Neuronal stem cell (in vitro differentiated cells): ENCODE measurements around the gene MARCHF3.

Experiments
- DNase-seq: peaks from one replicate; pipeline ENCODE4 v3.0.0-alpha.2; 2013; ENCODE audit warnings: low spot score
- H2AFZ ChIP-seq: one replicate; pipeline ENCODE4 v1.6.1; 2013; ENCODE audit warnings: mild to moderate bottlenecking, low read length, inconsistent platforms
- H2AK5ac ChIP-seq: 2 replicates; pipeline ENCODE4 v1.6.1; 2013; ENCODE audit warnings: low read depth, mild to moderate bottlenecking, inconsistent platforms, low read length, moderate library complexity, mixed read lengths
- H2BK120ac ChIP-seq: 2 replicates; pipeline ENCODE4 v1.6.1; 2013; ENCODE audit warnings: low read depth, mild to moderate bottlenecking, inconsistent platforms, low read length, moderate library complexity, mixed read lengths
- H2BK12ac ChIP-seq: one replicate; pipeline ENCODE4 v1.6.1; 2013; ENCODE audit warnings: low read length, inconsistent platforms
- H2BK15ac ChIP-seq: 2 replicates; pipeline ENCODE4 v1.6.1; 2013; ENCODE audit warnings: mild to moderate bottlenecking, low read length, inconsistent platforms, mixed read lengths
- H2BK5ac ChIP-seq: one replicate; pipeline ENCODE4 v1.6.1; 2013; ENCODE audit warnings: inconsistent platforms, mild to moderate bottlenecking, low read length, moderate library complexity
- H3K14ac ChIP-seq: one replicate; pipeline ENCODE4 v1.6.1; 2013; ENCODE audit warnings: low read length, inconsistent platforms
- H3K18ac ChIP-seq: 2 replicates; pipeline ENCODE4 v1.6.1; 2013; ENCODE audit warnings: low read length, inconsistent platforms
- H3K23ac ChIP-seq: 2 replicates; pipeline ENCODE4 v1.6.1; 2013; ENCODE audit warnings: low read depth, mild to moderate bottlenecking, mixed read lengths, low read length, inconsistent platforms; ENCODE audit not compliant: poor library complexity
- H3K27ac ChIP-seq: replicated peaks from 3 replicates; pipeline ENCODE4 v1.5.1; 2013; ENCODE audit warnings: low read length, inconsistent platforms
- H3K27me3 ChIP-seq, 3 experiments: 2 replicates each; pipeline ENCODE4 v1.6.1; 2013; ENCODE audit warnings: low read length in 3 of 3, mild to moderate bottlenecking in 2 of 3, inconsistent platforms in 1 of 3, low read depth in 1 of 3, mixed read lengths in 1 of 3, moderate library complexity in 1 of 3; ENCODE audit not compliant: control insufficient read depth in 3 of 3, insufficient read depth in 3 of 3
- H3K36me3 ChIP-seq, 2 donors: replicated peaks in 1 of 2; 2 replicates each; pipeline ENCODE4 v1.6.1; 2013; ENCODE audit warnings: low read length in 2 of 2; ENCODE audit not compliant: control insufficient read depth in 2 of 2, insufficient read depth in 2 of 2
- H3K4ac ChIP-seq: 2 replicates; pipeline ENCODE4 v1.6.1; 2013; ENCODE audit warnings: inconsistent platforms, mild to moderate bottlenecking, low read length, moderate library complexity
- H3K4me1 ChIP-seq, 2 donors: 1 replicate in 1 of 2; 2 replicates in 1 of 2; pipeline ENCODE4 v1.6.1; 2013; ENCODE audit warnings: low read length in 2 of 2, low read depth in 1 of 2; ENCODE audit not compliant: control insufficient read depth in 2 of 2, insufficient read depth in 1 of 2
- H3K4me2 ChIP-seq: one replicate; pipeline ENCODE4 v1.6.1; 2013; ENCODE audit warnings: mild to moderate bottlenecking, low read length, inconsistent platforms; ENCODE audit not compliant: insufficient read depth, poor library complexity, severe bottlenecking
- H3K4me3 ChIP-seq, 2 donors: 2 replicates each; pipeline ENCODE4 v1.5.1; 2013; ENCODE audit warnings: low read length in 2 of 2, mild to moderate bottlenecking in 2 of 2, inconsistent platforms in 1 of 2, moderate library complexity in 1 of 2
- H3K79me1 ChIP-seq: one replicate; pipeline ENCODE4 v1.6.1; 2013; ENCODE audit warnings: low read depth, mild to moderate bottlenecking, inconsistent platforms, low read length, moderate library complexity
- H3K9ac ChIP-seq: one replicate; pipeline ENCODE4 v1.6.1; 2013; ENCODE audit warnings: mild to moderate bottlenecking, low read depth, low read length, inconsistent platforms; ENCODE audit not compliant: poor library complexity
- H3K9me3 ChIP-seq, 2 donors: replicated peaks in 1 of 2; 2 replicates each; pipeline versions ENCODE3 to v1.6.1; 2013; ENCODE audit warnings: low read length in 2 of 2, mild to moderate bottlenecking in 2 of 2, inconsistent platforms in 1 of 2, low read depth in 1 of 2, mixed read lengths in 1 of 2, moderate library complexity in 1 of 2; ENCODE audit not compliant: control insufficient read depth in 2 of 2, insufficient read depth in 1 of 2
- H4K8ac ChIP-seq: one replicate; pipeline ENCODE4 v1.6.1; 2013; ENCODE audit warnings: low read depth, mild to moderate bottlenecking, inconsistent platforms, low read length, moderate library complexity
- H4K91ac ChIP-seq: one replicate; pipeline ENCODE4 v1.6.1; 2013; ENCODE audit warnings: low read length, low read depth, mild to moderate bottlenecking, inconsistent platforms; ENCODE audit not compliant: poor library complexity
- WGBS, 2 donors: extraction: QIAGEN DNeasy Blood & Tissue Kit; methylation state at CpG; one replicate each; pipeline ENCODE4 v1.1.7; 2013; ENCODE audit warnings: missing lambda C conversion rate in 2 of 2, mixed read lengths in 1 of 2; ENCODE audit not compliant: insufficient read length in 2 of 2, insufficient replicate concordance in 1 of 2; ENCODE audit errors: extremely low coverage in 2 of 2; 5-methylcytosine and 5-hydroxymethylcytosine counted together

MARCHF3 gene

DNA sequence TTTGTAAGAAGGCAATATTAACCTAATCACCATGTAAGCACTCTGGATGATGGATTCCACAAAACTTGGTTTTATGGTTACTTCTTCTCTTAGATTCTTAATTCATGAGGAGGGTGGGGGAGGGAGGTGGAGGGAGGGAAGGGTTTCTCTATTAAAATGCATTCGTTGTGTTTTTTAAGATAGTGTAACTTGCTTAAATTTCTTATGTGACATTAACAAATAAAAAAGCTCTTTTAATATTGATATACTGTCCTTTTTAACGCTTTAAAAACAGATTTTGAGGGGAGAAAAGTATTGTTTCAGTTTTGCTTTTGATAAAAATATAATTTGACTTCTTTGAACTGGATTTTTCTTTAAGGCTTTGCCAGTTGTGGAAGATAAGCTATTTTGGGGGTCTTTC, 193.6 kb downstream of the MARCHF3 start:
- Histone ChIP-seq H3K9ac (no peak overlapping the region), H4K91ac (no peak overlapping the region), H3K36me3 (peaks cover 26 to 75% of the 10 kb centered on the region in 2 donors), H3K23ac (no peak overlapping the region), H2BK15ac (no peak overlapping the region), H4K8ac (no peak overlapping the region), H3K27me3 (no peaks in the 10 kb centered on the region), H3K4me1 (no peaks in the 10 kb centered on the region), H2BK5ac (no peak overlapping the region), H3K14ac (no peak overlapping the region), H2AFZ (no peak overlapping the region), H3K79me1 (no peaks in the 10 kb centered on the region), H3K4me2 (no peak overlapping the region), H3K4me3 (no peak overlapping the region), H3K18ac (no peak overlapping the region), H2AK5ac (no peak overlapping the region), H3K9me3 (no peaks in the 10 kb centered on the region), H2BK120ac (no peak overlapping the region), H3K27ac (no peak overlapping the region), H2BK12ac (no peak overlapping the region), H3K4ac (no peak overlapping the region)
- DNase-seq, result no peak
- no CpG with 5 or more reads among the region's 2 CpGs for WGBS, 2 donors

DNA sequence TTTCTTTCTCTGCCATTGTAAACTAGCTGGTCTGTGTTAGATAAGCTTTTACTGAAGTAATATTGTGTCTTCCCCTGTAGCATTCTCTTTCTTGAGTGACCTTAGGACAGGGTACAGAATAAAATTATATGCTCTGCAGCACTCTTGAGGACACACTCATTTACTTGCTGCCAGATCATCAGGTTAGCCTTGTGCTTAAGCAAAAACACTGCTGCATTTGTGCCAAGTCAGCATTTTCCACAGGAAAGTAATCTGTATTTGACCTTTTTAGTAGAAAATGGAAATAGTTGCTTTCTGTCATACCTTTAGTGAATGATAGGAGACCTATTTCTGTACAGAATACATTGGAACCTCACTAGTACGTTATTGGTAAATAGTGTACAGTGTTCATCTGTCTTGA, 199.2 kb downstream of the MARCHF3 start:
- no CpG with 5 or more reads among the region's 1 CpG for WGBS, 2 donors

GRCh38 chr5:126830061-126830460, 200.3 kb downstream of the MARCHF3 start:
- Histone ChIP-seq H3K18ac (no peak overlapping the region), H2AK5ac (no peak overlapping the region), H3K9me3 (no peaks in the 10 kb centered on the region), H3K23ac (no peak overlapping the region), H3K27me3 (no peaks in the 10 kb centered on the region), H4K8ac (no peak overlapping the region), H2BK5ac (no peak overlapping the region), H2BK120ac (no peak overlapping the region), H2BK12ac (no peak overlapping the region), H3K79me1 (peaks cover 2% of the 10 kb centered on the region), H3K36me3 (peaks cover 50 to 100% of the 10 kb centered on the region in 2 donors), H2AFZ (no peak overlapping the region), H4K91ac (no peak overlapping the region), H3K4me3 (no peak overlapping the region), H3K14ac (no peak overlapping the region), H3K27ac (no peak overlapping the region), H3K9ac (no peak overlapping the region), H2BK15ac (no peak overlapping the region), H3K4me2 (no peak overlapping the region), H3K4ac (no peak overlapping the region), H3K4me1 (no peaks in the 10 kb centered on the region)
- no peak for DNase-seq
- WGBS, 2 donors, result no CpG with 5 or more reads among the region's 5 CpGs

More for the DNA sequence above, 199.2 kb downstream of the MARCHF3 start:
- Histone ChIP-seq H2BK5ac (no peak overlapping the region), H4K91ac (no peak overlapping the region), H3K9me3 (no peaks in the 10 kb centered on the region), H3K27me3 (no peaks in the 10 kb centered on the region), H2BK15ac (no peak overlapping the region), H3K23ac (no peak overlapping the region), H2BK120ac (no peak overlapping the region), H3K14ac (no peak overlapping the region), H3K18ac (no peak overlapping the region), H3K36me3 (peaks cover 48 to 100% of the 10 kb centered on the region in 2 donors), H4K8ac (no peak overlapping the region), H2AK5ac (no peak overlapping the region), H2BK12ac (no peak overlapping the region), H3K4me3 (no peak overlapping the region), H3K27ac (no peak overlapping the region), H2AFZ (no peak overlapping the region), H3K4ac (no peak overlapping the region), H3K79me1 (peaks cover 2% of the 10 kb centered on the region), H3K4me1 (no peaks in the 10 kb centered on the region), H3K9ac (no peak overlapping the region), H3K4me2 (no peak overlapping the region)
- no peak for DNase-seq

DNA sequence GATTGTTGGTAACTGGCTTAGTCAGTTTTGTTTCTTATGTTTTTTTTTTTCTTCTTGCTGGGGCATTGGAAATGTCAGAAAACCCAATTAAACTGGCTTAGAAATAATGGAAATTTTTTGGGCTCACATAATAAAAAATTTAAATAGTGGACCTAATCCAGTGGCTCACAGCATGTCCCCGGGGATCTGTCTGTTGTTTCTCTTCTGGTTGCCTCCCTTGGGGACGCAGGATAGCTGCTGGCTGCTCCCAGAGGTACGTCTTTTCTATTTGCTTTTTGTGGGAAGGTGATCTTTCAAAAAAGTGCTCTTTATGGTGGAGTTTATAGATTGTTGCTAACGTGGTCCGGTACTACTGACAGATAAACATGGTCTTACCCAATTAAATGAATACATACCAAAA, 201.3 kb downstream of the MARCHF3 start:
- H4K91ac ChIP-seq, result no peak overlapping the region
- no peak overlapping the region for H2BK15ac ChIP-seq
- H3K36me3 ChIP-seq, result peaks cover 49 to 100% of the 10 kb centered on the region in 2 donors
- no peak overlapping the region for H3K14ac ChIP-seq
- H3K4me2 ChIP-seq, result no peak overlapping the region
- no peaks in the 10 kb centered on the region for H3K9me3 ChIP-seq
- no peak overlapping the region for H2BK12ac ChIP-seq
- no peak overlapping the region for H2AFZ ChIP-seq
- no CpG with 5 or more reads among the region's 5 CpGs for WGBS, 2 donors
- H2AK5ac ChIP-seq, result no peak overlapping the region
- no peak overlapping the region for H3K4ac ChIP-seq
- H3K4me1 ChIP-seq, result no peaks in the 10 kb centered on the region
- no peak overlapping the region for H3K9ac ChIP-seq
- no peak for DNase-seq
- H4K8ac ChIP-seq, result no peak overlapping the region
- H3K18ac ChIP-seq, result no peak overlapping the region
- no peak overlapping the region for H3K27ac ChIP-seq
- H3K23ac ChIP-seq, result no peak overlapping the region
- H3K79me1 ChIP-seq, result peaks cover 2% of the 10 kb centered on the region
- no peak overlapping the region for H2BK5ac ChIP-seq
- no peak overlapping the region for H2BK120ac ChIP-seq
- no peaks in the 10 kb centered on the region for H3K27me3 ChIP-seq
- no peak overlapping the region for H3K4me3 ChIP-seq
